A549 (cell line): ENCODE data around the gene HERC4. TPM values are rescaled to one million over a fixed set of nuclear protein-coding genes. Genes with fewer than 3 reads are reported as not detected.

ENCODE experiments used
- ATAC-seq, 2 experiments: fragments of 200-7000 bp in 1 of 2; fragments of >200 bp in 1 of 2; cut with Nextera tagmentation in 1 of 2; cut with Tn5 transposase in 1 of 2; 3 replicates each; pipeline versions ENCODE4 v1.8.0 to v1.9.1; 2018 to 2020; ENCODE audit warnings: mild to moderate bottlenecking in 1 of 2, moderate library complexity in 1 of 2
- CTCF ChIA-PET: fragments of 300-600 bp; sonication (Branson Sonifier 250); formaldehyde crosslinking; extraction: SDS; loops from one replicate; lab custom pipeline; 2021; ENCODE audit warnings: antibody characterized with exemption, inconsistent platforms; lab: Yijun Ruan, JAX
- POLR2A ChIA-PET: fragments of 350-600 bp; formaldehyde crosslinking; extraction: SDS; loops from one replicate; lab custom pipeline; 2021; ENCODE audit warnings: antibody characterized with exemption, inconsistent platforms; lab: Yijun Ruan, JAX
- DNase-seq, 2 experiments: peaks; one replicate each; pipeline versions ENCODE4 v3.0.0 to v3.0.0-alpha.2; 2011 to 2016; ENCODE audit warnings: low read depth in 1 of 2, low spot score in 1 of 2
- FAIRE-seq: peaks from 2 replicates; lab custom pipeline; 2011; peaks lifted over from hg19 to GRCh38; lab: Jason Lieb, UNC
- H3K27ac ChIP-seq, 2 experiments: fragments of >200 bp; sonication (Bioruptor Twin); formaldehyde crosslinking; 3 replicates each; pipeline ENCODE4 v1.5.1; 2016 to 2017
- H3K4me1 ChIP-seq: fragments of >200 bp; sonication (Bioruptor Twin); formaldehyde crosslinking; 3 replicates; pipeline ENCODE4 v1.6.1; 2016
- H3K4me2 ChIP-seq: fragments of >200 bp; sonication (Bioruptor Twin); formaldehyde crosslinking; 3 replicates; pipeline ENCODE4 v1.6.1; 2016
- H3K4me3 ChIP-seq: fragments of >200 bp; sonication (Bioruptor Twin); formaldehyde crosslinking; 3 replicates; pipeline ENCODE4 v1.5.1; 2016
- H3K9me3 ChIP-seq: fragments of >200 bp; sonication (Bioruptor Twin); formaldehyde crosslinking; 3 replicates; pipeline ENCODE4 v1.6.1; 2016
- BHLHE40 ChIP-seq: IDR thresholded peaks from 2 replicates; pipeline ENCODE4 v1.6.1; 2012; ENCODE audit warnings: low read depth, low read length, inconsistent platforms
- CBX8 ChIP-seq: fragments of 200-600 bp; sonication (generic); IDR thresholded peaks from 2 replicates; pipeline ENCODE4 v1.6.1; 2016
- CEBPB ChIP-seq, 2 experiments: fragments of >200 bp in 1 of 2; sonication (Bioruptor Twin) in 1 of 2; formaldehyde crosslinking in 1 of 2; IDR thresholded peaks; 2 replicates each; pipeline ENCODE4 v1.6.1; 2012 to 2016
- CHD4 ChIP-seq: fragments of 200-600 bp; sonication (generic); IDR thresholded peaks from 2 replicates; pipeline ENCODE4 v1.6.1; 2016; ENCODE audit warnings: antibody characterized with exemption, mild to moderate bottlenecking, borderline replicate concordance
- EHF ChIP-seq: fragments of 250-450 bp; sonication (Bioruptor Pico); IDR thresholded peaks from 2 replicates; pipeline ENCODE4 v1.5.0; 2020; ENCODE audit warnings: mild to moderate bottlenecking
- FOSL2 ChIP-seq, 2 experiments: fragments of 450-650 bp in 1 of 2; fragments of >200 bp in 1 of 2; sonication (Bioruptor Twin) in 1 of 2; formaldehyde crosslinking; IDR thresholded peaks; 2 replicates each; pipeline versions ENCODE4 v1.5.0 to v1.6.1; 2016 to 2020; ENCODE audit warnings: mild to moderate bottlenecking in 1 of 2, moderate library complexity in 1 of 2
- JUN ChIP-seq, 2 experiments: fragments of >200 bp; sonication (Bioruptor Twin); formaldehyde crosslinking; IDR thresholded peaks; 2 replicates in 1 of 2; 3 replicates in 1 of 2; pipeline ENCODE4 v1.6.1; 2016 to 2017
- KDM5A ChIP-seq: fragments of 200-600 bp; sonication (generic); IDR thresholded peaks from 2 replicates; pipeline ENCODE4 v1.6.1; 2016; ENCODE audit warnings: antibody characterized with exemption, mild to moderate bottlenecking
- MAZ ChIP-seq: fragments of 150-350 bp; IDR thresholded peaks from 2 replicates; pipeline ENCODE4 v1.6.1; 2014; ENCODE audit warnings: antibody characterized with exemption, low read depth, low read length, borderline replicate concordance
- MYC ChIP-seq: IDR thresholded peaks from 2 replicates; pipeline ENCODE4 v1.6.1; 2012; ENCODE audit warnings: mild to moderate bottlenecking, inconsistent platforms, low read length, improper control_type of control experiment, borderline replicate concordance
- NFE2L2 ChIP-seq: fragments of 150-350 bp; conservative IDR thresholded peaks from 2 replicates; pipeline ENCODE4 v1.6.1; 2014; ENCODE audit warnings: low read length
- RAD21 ChIP-seq, 2 experiments: fragments of >200 bp in 1 of 2; sonication (Bioruptor Twin) in 1 of 2; formaldehyde crosslinking in 1 of 2; IDR thresholded peaks in 1 of 2; conservative IDR thresholded peaks in 1 of 2; 2 replicates in 1 of 2; 3 replicates in 1 of 2; pipeline ENCODE4 v1.6.1; 2012 to 2018; ENCODE audit warnings: inconsistent platforms in 1 of 2
- RCOR1 ChIP-seq: fragments of 150-350 bp; IDR thresholded peaks from 2 replicates; pipeline ENCODE4 v1.6.1; 2014; ENCODE audit warnings: antibody characterized with exemption, low read length, low read depth
- RFX5 ChIP-seq: fragments of 450-650 bp; IDR thresholded peaks from 2 replicates; pipeline ENCODE4 v1.7.1; 2014; ENCODE audit warnings: antibody characterized with exemption, mild to moderate bottlenecking, moderate library complexity
- RNF2 ChIP-seq: fragments of 200-600 bp; sonication (generic); IDR thresholded peaks from 2 replicates; pipeline ENCODE4 v1.6.1; 2016; ENCODE audit warnings: low read depth, mild to moderate bottlenecking, antibody characterized with exemption, moderate library complexity, borderline replicate concordance
- SMC3 ChIP-seq: fragments of >200 bp; sonication (Bioruptor Twin); formaldehyde crosslinking; IDR thresholded peaks from 3 replicates; pipeline ENCODE4 v1.6.1; 2018; ENCODE audit warnings: inconsistent platforms
- SREBF2 ChIP-seq: fragments of 450-650 bp; IDR thresholded peaks from 2 replicates; pipeline ENCODE4 v1.6.1; 2014; ENCODE audit warnings: mild to moderate bottlenecking, moderate library complexity
- WGBS: methylation state at CpG from one replicate; pipeline ENCODE4 v1.1.6; 2017; ENCODE audit errors: missing lambda C conversion rate; 5-methylcytosine and 5-hydroxymethylcytosine counted together
- polyA plus RNA-seq, 4 experiments: library from polyadenylated mRNA; depleted of rRNA in 3 of 4; stranded (reverse); fragments of >200 nt; fragmentation: RNase III in 1 of 4; extraction: RNeasy Plus Mini Kit Qiagen cat#74134 plus additional on column Dnase treatment in 1 of 4; gene quantifications; 2 replicates in 3 of 4; 3 replicates in 1 of 4; pipeline ENCODE4 v1.2.3, GENCODE V29; 2011 to 2017
- TF ChIP-seq, protein P1 (sequence below): fragments of 450-650 bp; IDR thresholded peaks from 2 replicates; pipeline ENCODE4 v1.6.1; 2014; ENCODE audit warnings: antibody characterized with exemption
- TF ChIP-seq, protein P2 (sequence below): fragments of >200 bp; sonication (Bioruptor Twin); formaldehyde crosslinking; IDR thresholded peaks from 3 replicates; pipeline ENCODE4 v1.6.1; 2016
- TF ChIP-seq, protein P3 (sequence below): IDR thresholded peaks from 2 replicates; pipeline ENCODE4 v1.6.1; 2012
- TF ChIP-seq, protein P4 (sequence below): fragments of >200 bp; sonication (Bioruptor Twin); formaldehyde crosslinking; IDR thresholded peaks from 2 replicates; pipeline ENCODE4 v1.6.1; 2016
- TF ChIP-seq, protein P5 (sequence below): fragments of 200-600 bp; sonication (generic); IDR thresholded peaks from 2 replicates; pipeline ENCODE4 v1.6.1; 2016; ENCODE audit warnings: antibody characterized with exemption, mild to moderate bottlenecking, moderate library complexity

The HERC4 gene
- polyA plus RNA-seq, 2 of the 4 experiments (the other 2 are of a cell fraction), result 43.2 to 51.3 TPM

DNA sequence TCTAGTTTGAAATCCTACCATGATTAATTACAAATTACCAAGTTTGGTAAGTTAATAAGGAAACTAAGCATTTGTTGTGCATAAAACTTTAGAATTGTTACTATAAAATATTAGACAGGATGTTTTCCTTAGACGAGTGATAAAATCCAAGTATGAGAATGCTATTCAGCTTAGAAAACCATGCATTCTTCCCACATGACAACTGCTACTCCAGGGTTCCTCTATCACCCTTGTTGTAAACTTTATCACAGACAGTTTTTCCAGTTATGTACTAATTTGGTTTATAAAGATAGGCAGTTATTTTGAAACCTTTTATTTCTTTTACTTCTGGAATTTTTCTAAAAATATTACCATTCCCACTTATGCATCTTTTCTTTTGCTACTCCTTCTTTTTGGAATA, 138.7 kb downstream of the HERC4 start (continued):
- TF ChIP-seq, protein P1, sequence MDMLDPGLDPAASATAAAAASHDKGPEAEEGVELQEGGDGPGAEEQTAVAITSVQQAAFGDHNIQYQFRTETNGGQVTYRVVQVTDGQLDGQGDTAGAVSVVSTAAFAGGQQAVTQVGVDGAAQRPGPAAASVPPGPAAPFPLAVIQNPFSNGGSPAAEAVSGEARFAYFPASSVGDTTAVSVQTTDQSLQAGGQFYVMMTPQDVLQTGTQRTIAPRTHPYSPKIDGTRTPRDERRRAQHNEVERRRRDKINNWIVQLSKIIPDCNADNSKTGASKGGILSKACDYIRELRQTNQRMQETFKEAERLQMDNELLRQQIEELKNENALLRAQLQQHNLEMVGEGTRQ, result no peak
- no peak for TF ChIP-seq RAD21 (conservative IDR thresholded peaks at IDR 0.05 in 1 of 2, IDR thresholded peaks at IDR 0.05 in 1 of 2)
- TF ChIP-seq EHF (CRISPR knock-in tag), result no peak

DNA sequence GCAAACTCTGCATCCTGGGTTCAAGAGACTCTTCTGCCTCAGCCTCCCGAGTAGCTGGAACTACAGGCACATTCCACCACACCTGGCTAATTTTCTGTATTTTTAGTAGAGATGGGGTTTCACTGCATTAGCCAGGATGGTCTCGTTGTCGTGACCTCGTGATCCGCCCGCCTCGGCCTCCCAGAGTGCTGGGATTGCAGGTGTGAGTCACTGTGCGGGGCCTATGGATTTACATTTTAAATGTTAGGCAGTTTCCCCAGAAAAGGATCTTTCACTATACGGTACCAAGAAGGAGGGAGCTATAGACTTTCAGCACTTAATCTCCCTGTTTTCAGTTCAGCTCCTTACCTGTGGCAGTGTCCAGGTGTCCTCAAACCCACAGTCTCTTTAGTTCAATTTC, 139.9 kb downstream of the HERC4 start:
- CTCF ChIA-PET, result no interaction called here
- no peak for FAIRE-seq

DNA sequence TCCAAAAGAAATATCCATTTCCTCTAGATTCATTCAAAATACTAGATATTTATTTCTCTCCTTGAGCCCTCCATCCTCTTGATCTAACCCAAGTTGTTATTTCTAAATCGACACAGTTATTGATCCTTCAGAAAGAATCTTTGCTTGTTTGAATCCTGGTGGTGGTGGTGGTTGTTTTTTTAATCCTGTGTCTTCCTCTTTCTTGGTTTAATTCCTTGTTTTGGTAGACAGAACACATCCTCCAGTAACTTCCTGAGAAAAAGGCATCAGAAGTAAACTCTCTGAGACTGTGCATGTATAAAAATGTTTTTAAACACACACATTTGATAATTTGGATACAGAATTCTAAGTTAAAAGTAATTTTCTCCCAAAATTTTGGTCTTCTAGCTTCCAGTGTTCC, 140.7 kb downstream of the HERC4 start:
- no peaks in the 10 kb centered on the region for H3K9me3 ChIP-seq
- H3K4me3 ChIP-seq, result no peak overlapping the region
- no peak overlapping the region for H3K4me2 ChIP-seq
- FAIRE-seq (no peak), ATAC-seq (no peak)
- WGBS, result 96% methylated on average over 1 of the region's 1 CpG
- no peak overlapping the region for H3K27ac ChIP-seq
- CTCF ChIA-PET, result interaction anchor here (0.7 to 1.2 kb wide), 2 partner anchors 39 to 79 kb away, joined by 3 read pairs; no protein-coding TSS in a partner anchor
- no peaks in the 10 kb centered on the region for H3K4me1 ChIP-seq
- TF ChIP-seq NFE2L2 (no peak), MAZ (no peak), JUN (IDR thresholded peaks at IDR 0.05) (no peak), CBX8 (no peak), SREBF2 (no peak)
- TF ChIP-seq, protein P2, sequence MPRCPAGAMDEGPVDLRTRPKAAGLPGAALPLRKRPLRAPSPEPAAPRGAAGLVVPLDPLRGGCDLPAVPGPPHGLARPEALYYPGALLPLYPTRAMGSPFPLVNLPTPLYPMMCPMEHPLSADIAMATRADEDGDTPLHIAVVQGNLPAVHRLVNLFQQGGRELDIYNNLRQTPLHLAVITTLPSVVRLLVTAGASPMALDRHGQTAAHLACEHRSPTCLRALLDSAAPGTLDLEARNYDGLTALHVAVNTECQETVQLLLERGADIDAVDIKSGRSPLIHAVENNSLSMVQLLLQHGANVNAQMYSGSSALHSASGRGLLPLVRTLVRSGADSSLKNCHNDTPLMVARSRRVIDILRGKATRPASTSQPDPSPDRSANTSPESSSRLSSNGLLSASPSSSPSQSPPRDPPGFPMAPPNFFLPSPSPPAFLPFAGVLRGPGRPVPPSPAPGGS, result no peak
- TF ChIP-seq, all 56 proteins: peak for 0
- no peak for DNase-seq
- POLR2A ChIA-PET, result no interaction called here

More for the DNA sequence above, 139.9 kb downstream of the HERC4 start:
- DNase-seq, result no peak
- Histone ChIP-seq H3K4me1 (no peaks in the 10 kb centered on the region), H3K27ac (no peak overlapping the region), H3K9me3 (no peaks in the 10 kb centered on the region), H3K4me3 (no peak overlapping the region), H3K4me2 (no peak overlapping the region)
- no peak for ATAC-seq
- 92% methylated on average over 9 of the region's 9 CpGs for WGBS
- TF ChIP-seq SMC3 (no peak), EHF (CRISPR knock-in tag) (no peak), FOSL2 (IDR thresholded peaks at IDR 0.05) (no peak), FOSL2 (CRISPR knock-in tag; IDR thresholded peaks at IDR 0.05) (no peak), SREBF2 (no peak), CEBPB (IDR thresholded peaks at IDR 0.05) (no peak), RNF2 (no peak), BHLHE40 (no peak), RFX5 (no peak)
- TF ChIP-seq, protein P3, sequence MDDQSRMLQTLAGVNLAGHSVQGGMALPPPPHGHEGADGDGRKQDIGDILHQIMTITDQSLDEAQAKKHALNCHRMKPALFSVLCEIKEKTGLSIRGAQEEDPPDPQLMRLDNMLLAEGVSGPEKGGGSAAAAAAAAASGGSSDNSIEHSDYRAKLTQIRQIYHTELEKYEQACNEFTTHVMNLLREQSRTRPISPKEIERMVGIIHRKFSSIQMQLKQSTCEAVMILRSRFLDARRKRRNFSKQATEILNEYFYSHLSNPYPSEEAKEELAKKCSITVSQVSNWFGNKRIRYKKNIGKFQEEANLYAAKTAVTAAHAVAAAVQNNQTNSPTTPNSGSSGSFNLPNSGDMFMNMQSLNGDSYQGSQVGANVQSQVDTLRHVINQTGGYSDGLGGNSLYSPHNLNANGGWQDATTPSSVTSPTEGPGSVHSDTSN, result no peak
- TF ChIP-seq, protein P4, sequence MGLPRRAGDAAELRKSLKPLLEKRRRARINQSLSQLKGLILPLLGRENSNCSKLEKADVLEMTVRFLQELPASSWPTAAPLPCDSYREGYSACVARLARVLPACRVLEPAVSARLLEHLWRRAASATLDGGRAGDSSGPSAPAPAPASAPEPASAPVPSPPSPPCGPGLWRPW, result no peak
- POLR2A ChIA-PET, result no interaction called here

DNA sequence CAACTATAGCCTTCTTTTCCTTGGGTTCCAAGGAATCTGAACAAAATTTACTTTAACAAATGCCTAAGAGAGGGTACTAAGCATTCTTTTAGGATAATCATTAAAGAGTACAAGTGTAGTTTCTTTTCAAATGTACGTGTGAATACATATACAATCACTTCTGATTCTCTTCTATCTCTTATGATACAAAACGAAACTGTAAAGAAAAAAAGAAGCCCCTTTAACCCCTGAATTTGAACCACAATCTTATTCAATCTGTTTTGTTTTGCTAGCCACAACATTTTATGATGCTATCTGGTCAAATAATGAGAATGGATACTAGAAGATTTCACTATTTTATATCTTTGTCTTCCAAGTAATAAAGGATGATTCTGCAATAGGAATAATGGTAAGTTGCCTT, 141.9 kb downstream of the HERC4 start:
- CTCF ChIA-PET, result interaction anchor here (0.5 to 1.2 kb wide), 2 partner anchors 78 to 421 kb away, joined by 3 read pairs; no protein-coding TSS in a partner anchor
- POLR2A ChIA-PET, result no interaction called here
- TF ChIP-seq MYC (no peak), RCOR1 (no peak), CHD4 (no peak), JUN (IDR thresholded peaks at IDR 0.05) (no peak), KDM5A (no peak), CEBPB (IDR thresholded peaks at IDR 0.05) (no peak)
- TF ChIP-seq, protein P1, result no peak
- TF ChIP-seq, protein P5, sequence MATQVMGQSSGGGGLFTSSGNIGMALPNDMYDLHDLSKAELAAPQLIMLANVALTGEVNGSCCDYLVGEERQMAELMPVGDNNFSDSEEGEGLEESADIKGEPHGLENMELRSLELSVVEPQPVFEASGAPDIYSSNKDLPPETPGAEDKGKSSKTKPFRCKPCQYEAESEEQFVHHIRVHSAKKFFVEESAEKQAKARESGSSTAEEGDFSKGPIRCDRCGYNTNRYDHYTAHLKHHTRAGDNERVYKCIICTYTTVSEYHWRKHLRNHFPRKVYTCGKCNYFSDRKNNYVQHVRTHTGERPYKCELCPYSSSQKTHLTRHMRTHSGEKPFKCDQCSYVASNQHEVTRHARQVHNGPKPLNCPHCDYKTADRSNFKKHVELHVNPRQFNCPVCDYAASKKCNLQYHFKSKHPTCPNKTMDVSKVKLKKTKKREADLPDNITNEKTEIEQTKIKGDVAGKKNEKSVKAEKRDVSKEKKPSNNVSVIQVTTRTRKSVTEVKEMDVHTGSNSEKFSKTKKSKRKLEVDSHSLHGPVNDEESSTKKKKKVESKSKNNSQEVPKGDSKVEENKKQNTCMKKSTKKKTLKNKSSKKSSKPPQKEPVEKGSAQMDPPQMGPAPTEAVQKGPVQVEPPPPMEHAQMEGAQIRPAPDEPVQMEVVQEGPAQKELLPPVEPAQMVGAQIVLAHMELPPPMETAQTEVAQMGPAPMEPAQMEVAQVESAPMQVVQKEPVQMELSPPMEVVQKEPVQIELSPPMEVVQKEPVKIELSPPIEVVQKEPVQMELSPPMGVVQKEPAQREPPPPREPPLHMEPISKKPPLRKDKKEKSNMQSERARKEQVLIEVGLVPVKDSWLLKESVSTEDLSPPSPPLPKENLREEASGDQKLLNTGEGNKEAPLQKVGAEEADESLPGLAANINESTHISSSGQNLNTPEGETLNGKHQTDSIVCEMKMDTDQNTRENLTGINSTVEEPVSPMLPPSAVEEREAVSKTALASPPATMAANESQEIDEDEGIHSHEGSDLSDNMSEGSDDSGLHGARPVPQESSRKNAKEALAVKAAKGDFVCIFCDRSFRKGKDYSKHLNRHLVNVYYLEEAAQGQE, result no peak
- TF ChIP-seq, protein P2, result no peak

More for the DNA sequence above, 141.9 kb downstream of the HERC4 start:
- Histone ChIP-seq H3K4me3 (no peak overlapping the region), H3K27ac (no peak overlapping the region), H3K4me1 (no peaks in the 10 kb centered on the region), H3K4me2 (no peak overlapping the region), H3K9me3 (no peaks in the 10 kb centered on the region)
- 87% methylated on average over 2 of the region's 2 CpGs for WGBS
- no peak for DNase-seq
- ATAC-seq, result no peak
- peak; percentile 7 for FAIRE-seq
